Measurements from ENCODE around the gene TMEM178A.

The TMEM178A gene

GRCh38 chr2:39668576-39669080 is 2.9 kb downstream of the TMEM178A start:
- no peak for DNase-seq (ENCODE audit: low read depth)
- TF ChIP-seq CTCF (IDR thresholded peaks at IDR 0.05; ENCODE audit: control insufficient read depth, insufficient read depth, low read depth, low read length, missing control alignments): no peak
- H3K4me3 ChIP-seq (ENCODE audit: control insufficient read depth, low read depth, low read length): no peak overlapping the region

DNA sequence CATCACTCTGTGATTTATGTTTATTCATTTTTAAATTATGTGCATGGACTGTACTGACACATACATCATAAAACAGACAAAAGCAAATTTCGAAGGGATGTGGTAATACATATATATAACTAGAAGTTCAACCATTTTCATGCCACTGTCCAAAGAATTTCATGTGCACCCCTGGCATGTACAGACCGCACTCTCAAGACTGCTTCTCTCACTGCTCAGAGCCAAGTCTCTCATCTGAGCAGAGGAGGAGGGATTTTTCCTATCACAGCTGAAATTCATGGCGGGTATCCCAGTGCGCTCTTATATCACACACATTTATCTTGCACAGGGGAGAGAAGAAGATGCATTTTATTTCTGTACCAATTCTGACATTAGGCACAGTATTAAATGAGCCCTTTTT is 5.9 kb downstream of the TMEM178A start:
- no peak for DNase-seq (ENCODE audit: low read depth)
- no peak for TF ChIP-seq CTCF (IDR thresholded peaks at IDR 0.05; ENCODE audit: control insufficient read depth, insufficient read depth, low read depth, low read length, missing control alignments)
- no peak overlapping the region for H3K4me3 ChIP-seq (ENCODE audit: control insufficient read depth, low read depth, low read length)

- TF ChIP-seq CTCF (IDR thresholded peaks at IDR 0.05; ENCODE audit: control insufficient read depth, insufficient read depth, low read depth, low read length, missing control alignments): no peak
- H3K4me3 ChIP-seq (ENCODE audit: control insufficient read depth, low read depth, low read length): no peak overlapping the region
- no peak for DNase-seq (ENCODE audit: low read depth)
These were observed 7.3 kb downstream of the TMEM178A start for GRCh38 chr2:39673018-39673417.

- H3K4me3 ChIP-seq (ENCODE audit: control insufficient read depth, low read depth, low read length): no peak overlapping the region
- DNase-seq (ENCODE audit: low read depth): no peak
- no peak for TF ChIP-seq CTCF (IDR thresholded peaks at IDR 0.05; ENCODE audit: control insufficient read depth, insufficient read depth, low read depth, low read length, missing control alignments)
These were observed 10.6 kb downstream of the TMEM178A start for GRCh38 chr2:39676342-39676741.

DNA sequence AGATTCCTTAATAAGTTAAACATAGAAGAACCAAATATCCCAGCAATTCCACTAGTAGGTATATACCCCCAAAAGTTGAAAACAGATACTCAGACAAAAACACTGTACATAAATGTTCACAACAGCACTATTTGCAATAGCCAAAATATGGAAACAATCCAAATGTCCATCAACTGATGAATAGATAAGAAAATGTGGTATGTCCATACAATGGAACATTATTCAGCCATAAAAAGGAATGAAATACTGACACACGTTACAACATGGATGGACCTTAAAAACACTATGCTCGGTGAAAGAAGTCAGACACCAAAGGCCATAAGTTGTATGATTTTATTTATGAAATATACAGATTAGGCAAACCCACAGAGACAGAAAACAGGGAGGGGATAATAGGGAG is 12.5 kb downstream of the TMEM178A start:
- DNase-seq (ENCODE audit: low read depth): no peak
- no peak for TF ChIP-seq CTCF (IDR thresholded peaks at IDR 0.05; ENCODE audit: control insufficient read depth, insufficient read depth, low read depth, low read length, missing control alignments)
- H3K4me3 ChIP-seq (ENCODE audit: control insufficient read depth, low read depth, low read length): no peak overlapping the region

DNA sequence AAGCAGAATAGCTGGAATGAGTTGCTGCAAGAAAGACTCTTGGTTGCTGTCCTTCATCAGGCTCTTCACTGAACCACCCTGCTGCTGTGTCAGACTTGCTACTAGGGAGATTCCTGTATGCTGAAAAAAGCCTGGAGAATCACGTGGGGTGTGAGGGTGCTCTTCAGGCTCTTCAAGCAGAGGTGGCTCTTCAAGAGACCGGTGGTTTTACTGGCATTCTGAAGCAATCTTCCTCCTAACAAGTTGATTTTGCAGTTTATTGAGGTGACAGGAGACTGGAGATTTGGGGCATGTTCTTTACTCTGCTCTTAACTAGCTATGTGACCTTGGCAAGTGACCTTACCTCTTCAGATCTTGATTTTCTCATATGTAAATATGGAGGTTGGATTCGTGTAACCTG is 14.1 kb downstream of the TMEM178A start:
- no peak overlapping the region for H3K4me3 ChIP-seq (ENCODE audit: control insufficient read depth, low read depth, low read length)
- no peak for TF ChIP-seq CTCF (IDR thresholded peaks at IDR 0.05; ENCODE audit: control insufficient read depth, insufficient read depth, low read depth, low read length, missing control alignments)
- no peak for DNase-seq (ENCODE audit: low read depth)
